HepG2 (cell line): Measurements from ENCODE around the gene DAPK3. TPM values are rescaled to one million over a fixed set of nuclear protein-coding genes. Genes with fewer than 3 reads are reported as not detected.

Experiments used
- ATAC-seq: fragments of 200-7000 bp; cut with Tn5 transposase; 3 replicates; pipeline ENCODE4 v1.9.1; 2020; ENCODE audit warnings: mild to moderate bottlenecking, moderate library complexity
- Bru-seq: library from RNA; stranded (reverse); fragments of 400-500 nt; gene quantifications from one replicate; lab custom pipeline; 2021; lab: Mats Ljungman, UMichigan
- BruChase-seq, 2 experiments: library from RNA; stranded (reverse); fragments of 400-500 nt; gene quantifications; one replicate each; lab custom pipeline; 2021; lab: Mats Ljungman, UMichigan
- BruUV-seq: library from RNA; stranded (reverse); fragments of 400-500 nt; replicated peaks from 2 replicates; lab custom pipeline; 2021; lab: Mats Ljungman, UMichigan
- CTCF ChIA-PET: fragments of 300-600 bp; formaldehyde crosslinking; extraction: SDS; loops from one replicate; lab custom pipeline; 2021; ENCODE audit warnings: low total read pairs, inconsistent platforms, low intra/inter-chr PET ratio; lab: Yijun Ruan, JAX
- POLR2A ChIA-PET: fragments of 350-600 bp; sonication (Branson Sonifier 250); formaldehyde crosslinking; loops from one replicate; lab custom pipeline; 2020; ENCODE audit warnings: antibody characterized with exemption, inconsistent platforms; lab: Yijun Ruan, JAX
- DNase-seq: peaks from one replicate; pipeline ENCODE4 v3.0.0-alpha.2; 2015; ENCODE audit warnings: low spot score
- FAIRE-seq: peaks from 3 replicates; lab custom pipeline; 2011; peaks lifted over from hg19 to GRCh38; lab: Jason Lieb, UNC
- H2AFZ ChIP-seq: one replicate; pipeline ENCODE4 v1.6.1; 2011; ENCODE audit warnings: low read length, inconsistent platforms
- H3K27ac ChIP-seq: fragments of 300-600 bp; 3 replicates; pipeline ENCODE4 v1.8.0; 2011; ENCODE audit warnings: mixed run types, mild to moderate bottlenecking, mixed read lengths, low read length, inconsistent platforms; ENCODE audit not compliant: insufficient read depth; ENCODE audit errors: extremely low read length
- H3K27me3 ChIP-seq, 2 experiments: fragments of 200-600 bp in 1 of 2; 2 replicates in 1 of 2; 3 replicates in 1 of 2; pipeline versions ENCODE4 v1.6.0 to v1.8.0; 2011; ENCODE audit warnings: low read length in 2 of 2, mild to moderate bottlenecking in 2 of 2, moderate library complexity in 2 of 2, inconsistent platforms in 1 of 2; ENCODE audit not compliant: insufficient read depth in 2 of 2, control insufficient read depth in 1 of 2
- H3K36me3 ChIP-seq, 2 experiments: fragments of 200-600 bp in 1 of 2; replicated peaks in 1 of 2; 2 replicates in 1 of 2; 3 replicates in 1 of 2; pipeline versions ENCODE4 v1.5.1 to v1.8.0; 2011; ENCODE audit warnings: low read length in 2 of 2, inconsistent platforms in 1 of 2; ENCODE audit not compliant: insufficient read depth in 2 of 2, control insufficient read depth in 1 of 2
- H3K4me1 ChIP-seq: 2 replicates; pipeline ENCODE4 v1.5.1; 2012; ENCODE audit warnings: low read length, inconsistent platforms; ENCODE audit not compliant: insufficient read depth
- H3K4me2 ChIP-seq: 2 replicates; pipeline ENCODE4 v1.6.0; 2011; ENCODE audit warnings: low read depth, low read length, inconsistent platforms
- H3K4me3 ChIP-seq, 3 experiments: fragments of 200-600 bp in 1 of 3; sonication (generic), shearing (Covaris generic) in 1 of 3; replicated peaks in 1 of 3; 2 replicates each; pipeline ENCODE4 v1.5.1; 2011 to 2016; ENCODE audit warnings: low read length in 3 of 3, inconsistent platforms in 2 of 3, low read depth in 2 of 3, mild to moderate bottlenecking in 2 of 3, control low read depth in 1 of 3, mixed read lengths in 1 of 3; ENCODE audit not compliant: insufficient read depth in 1 of 3
- H3K79me2 ChIP-seq: one replicate; pipeline ENCODE4 v1.6.1; 2011; ENCODE audit warnings: low read length, inconsistent platforms; ENCODE audit not compliant: insufficient read depth
- H3K9ac ChIP-seq: 2 replicates; pipeline ENCODE4 v1.6.0; 2011; ENCODE audit warnings: mild to moderate bottlenecking, low read depth, low read length, inconsistent platforms; ENCODE audit not compliant: insufficient read depth
- H3K9me3 ChIP-seq: 2 replicates; pipeline ENCODE4 v1.5.1; 2012; ENCODE audit warnings: mild to moderate bottlenecking, low read length
- H4K20me1 ChIP-seq: 2 replicates; pipeline ENCODE4 v1.6.0; 2011; ENCODE audit warnings: inconsistent platforms, mild to moderate bottlenecking, low read length, moderate library complexity; ENCODE audit not compliant: insufficient read depth
- CREB1 ChIP-seq, 2 experiments: fragments of 450-650 bp in 1 of 2; IDR thresholded peaks; 2 replicates each; pipeline ENCODE4 v1.6.1; 2016 to 2017; ENCODE audit warnings: control low read depth in 1 of 2, mild to moderate bottlenecking in 1 of 2, missing compliant biosample characterization in 1 of 2, missing genetic modification characterization in 1 of 2
- FOXA3 ChIP-seq: IDR thresholded peaks from 2 replicates; pipeline ENCODE4 v1.6.1; 2016; ENCODE audit warnings: missing genetic modification reagents, missing compliant biosample characterization
- NFYB ChIP-seq: sonication (generic); formaldehyde crosslinking; IDR thresholded peaks from 2 replicates; pipeline ENCODE4 v1.4.0; 2020; ENCODE audit warnings: missing genetic modification reagents
- NONO ChIP-seq, 2 experiments: fragments of 450-650 bp in 1 of 2; sonication (generic) in 1 of 2; formaldehyde crosslinking in 1 of 2; IDR thresholded peaks in 1 of 2; conservative IDR thresholded peaks in 1 of 2; 2 replicates each; pipeline versions ENCODE4 v1.6.1 to v1.8.0; 2017 to 2022; ENCODE audit warnings: mild to moderate bottlenecking in 1 of 2, missing genetic modification reagents in 1 of 2, moderate library complexity in 1 of 2
- PHF8 ChIP-seq: sonication (generic); formaldehyde crosslinking; IDR thresholded peaks from 2 replicates; pipeline ENCODE4 v1.5.0; 2020; ENCODE audit warnings: missing genetic modification reagents
- SRY ChIP-seq: sonication (generic); formaldehyde crosslinking; IDR thresholded peaks from 2 replicates; pipeline ENCODE4 v1.8.0; 2022; ENCODE audit warnings: mild to moderate bottlenecking, missing genetic modification reagents
- YEATS2 ChIP-seq: sonication (generic); formaldehyde crosslinking; IDR thresholded peaks from 2 replicates; pipeline ENCODE4 v1.4.0; 2020; ENCODE audit warnings: missing genetic modification reagents, borderline replicate concordance
- ZBTB38 ChIP-seq: sonication (generic); formaldehyde crosslinking; IDR thresholded peaks from 2 replicates; pipeline ENCODE4 v1.5.1; 2020; ENCODE audit warnings: mild to moderate bottlenecking, missing genetic modification reagents
- ZNF335 ChIP-seq: sonication (generic); formaldehyde crosslinking; IDR thresholded peaks from 2 replicates; pipeline ENCODE4 v1.4.0; 2020; ENCODE audit warnings: missing genetic modification reagents
- ZNF75D ChIP-seq: sonication (generic); formaldehyde crosslinking; IDR thresholded peaks from 2 replicates; pipeline ENCODE4 v1.8.1; 2023; ENCODE audit warnings: missing genetic modification reagents, mild to moderate bottlenecking, borderline replicate concordance
- WGBS: methylation state at CpG from one replicate; pipeline ENCODE4 v1.1.6; 2017; ENCODE audit warnings: low lambda C conversion rate; 5-methylcytosine and 5-hydroxymethylcytosine counted together
- in situ Hi-C: cut with HindIII; loops from 2 replicates; pipeline ENCODE4 v1.10.0; 2017; ENCODE audit warnings: low pct_unique_long_range_greater_than_20kb; ENCODE audit not compliant: extremely low pct_ligation_motif_present
- intact Hi-C: fragments of 100-400 bp; cut with micrococcal nuclease; formaldehyde crosslinking; loops from one replicate; pipeline ENCODE4 v1.10.0; 2022; ENCODE audit not compliant: unreplicated experiment
- long read RNA-seq, 2 experiments: library from RNA in 1 of 2; library from polyadenylated mRNA in 1 of 2; stranded (forward) in 1 of 2; unstranded in 1 of 2; transcript quantifications; one replicate each; pipeline ENCODE4 v2.0.0, GENCODE V29; 2019 to 2022
- polyA minus RNA-seq, 3 experiments: library from RNA; depleted of rRNA, polyadenylated mRNA; stranded (reverse); fragments of >200 nt; gene quantifications; 2 replicates each; pipeline ENCODE4 v1.2.3, GENCODE V29; 2011; ENCODE audit warnings: low replicate concordance in 1 of 3
- polyA plus RNA-seq, 8 experiments: library from polyadenylated mRNA; depleted of rRNA in 3 of 8; stranded (reverse) in 7 of 8; unstranded in 1 of 8; fragments of >200 nt; fragmentation: Illumina TruSeq in 4 of 8; extraction: Trizol in 4 of 8; gene quantifications; 2 replicates each; pipeline versions ENCODE4 v1.2.1 to v1.2.3, GENCODE V29; 2011 to 2016; ENCODE audit warnings: low read depth in 4 of 8, missing spikeins in 1 of 8, mixed read lengths in 1 of 8; ENCODE audit not compliant: insufficient read depth in 1 of 8
- total RNA-seq, 5 experiments: library from RNA; depleted of rRNA; stranded (reverse); fragments of >200 nt; fragmentation: Illumina TruSeq; extraction: Trizol; gene quantifications; 2 replicates each; pipeline ENCODE4 v1.2.3, GENCODE V29; 2016; ENCODE audit warnings: low read depth in 1 of 5
- TF ChIP-seq, protein P1 (sequence below): IDR thresholded peaks from 2 replicates; pipeline ENCODE4 v1.6.1; 2012; ENCODE audit warnings: low read length, improper control_type of control experiment

DAPK3 gene
- 22.0 and 30.5 TPM in 2 replicates for total RNA-seq (2016; rRNA removed; fragmentation: Illumina TruSeq; extraction: Trizol)
- total RNA-seq (2016; cell fraction: cytosol; rRNA removed; fragmentation: Illumina TruSeq; extraction: Trizol; ENCODE audit: low read depth) = 5.0 and 5.5 TPM in 2 replicates
- total RNA-seq (2016; cell fraction: insoluble cytoplasmic fraction; rRNA removed; fragmentation: Illumina TruSeq; extraction: Trizol) = 18.7 and 32.5 TPM in 2 replicates
- total RNA-seq (2016; cell fraction: membrane; rRNA removed; fragmentation: Illumina TruSeq; extraction: Trizol) = 9.6 and 13.4 TPM in 2 replicates
- total RNA-seq (2016; cell fraction: nucleus; rRNA removed; fragmentation: Illumina TruSeq; extraction: Trizol) = 20.1 and 21.1 TPM in 2 replicates
- polyA plus RNA-seq (2011; rRNA removed) = 37.3 and 51.9 TPM in 2 replicates
- 36.9 and 42.7 TPM in 2 replicates for polyA plus RNA-seq (2011; cell fraction: cytosol; rRNA removed)
- 102 and 107 TPM in 2 replicates for polyA plus RNA-seq (2011; cell fraction: nucleus; rRNA removed)
- 20.1 and 33.8 TPM in 2 replicates for polyA plus RNA-seq (2012)
- 2.6 and 2.9 TPM in 2 replicates for polyA plus RNA-seq (2016; cell fraction: cytosol; fragmentation: Illumina TruSeq; extraction: Trizol; ENCODE audit: low read depth)
- 20.1 and 23.6 TPM in 2 replicates for polyA plus RNA-seq (2016; cell fraction: insoluble cytoplasmic fraction; fragmentation: Illumina TruSeq; extraction: Trizol; ENCODE audit: low read depth)
- 5.9 and 6.0 TPM in 2 replicates for polyA plus RNA-seq (2016; cell fraction: membrane; fragmentation: Illumina TruSeq; extraction: Trizol; ENCODE audit: low read depth)
- polyA plus RNA-seq (2016; cell fraction: nucleus; fragmentation: Illumina TruSeq; extraction: Trizol; ENCODE audit: insufficient read depth, low read depth) = 45.3 and 46.8 TPM in 2 replicates
- 44.0 and 66.3 TPM in 2 replicates for polyA minus RNA-seq (2011; rRNA and poly(A)+ RNA removed; ENCODE audit: low replicate concordance)
- 15.7 and 22.0 TPM in 2 replicates for polyA minus RNA-seq (2011; cell fraction: cytosol; rRNA and poly(A)+ RNA removed)
- polyA minus RNA-seq (2011; cell fraction: nucleus; rRNA and poly(A)+ RNA removed) = 24.7 and 27.2 TPM in 2 replicates
- Bru-seq, nascent RNA = percentile 62 among the genes with signal in this experiment
- BruChase-seq, experiment 1, labeled RNA remaining after a 6-hour chase = percentile 82 among the genes with signal in this experiment
- BruChase-seq, experiment 2, labeled RNA remaining after a 2-hour chase = percentile 76 among the genes with signal in this experiment
- long read RNA-seq, experiment 1, partial matches to known transcripts = 3 of 39 reads
- long read RNA-seq, experiment 1, other reads (novel, unspliced or antisense) = 32 of 39 reads
- long read RNA-seq, experiment 2, partial matches to known transcripts = 1 of 65 reads
- long read RNA-seq, experiment 2, other reads (novel, unspliced or antisense) = 59 of 65 reads

DNA sequence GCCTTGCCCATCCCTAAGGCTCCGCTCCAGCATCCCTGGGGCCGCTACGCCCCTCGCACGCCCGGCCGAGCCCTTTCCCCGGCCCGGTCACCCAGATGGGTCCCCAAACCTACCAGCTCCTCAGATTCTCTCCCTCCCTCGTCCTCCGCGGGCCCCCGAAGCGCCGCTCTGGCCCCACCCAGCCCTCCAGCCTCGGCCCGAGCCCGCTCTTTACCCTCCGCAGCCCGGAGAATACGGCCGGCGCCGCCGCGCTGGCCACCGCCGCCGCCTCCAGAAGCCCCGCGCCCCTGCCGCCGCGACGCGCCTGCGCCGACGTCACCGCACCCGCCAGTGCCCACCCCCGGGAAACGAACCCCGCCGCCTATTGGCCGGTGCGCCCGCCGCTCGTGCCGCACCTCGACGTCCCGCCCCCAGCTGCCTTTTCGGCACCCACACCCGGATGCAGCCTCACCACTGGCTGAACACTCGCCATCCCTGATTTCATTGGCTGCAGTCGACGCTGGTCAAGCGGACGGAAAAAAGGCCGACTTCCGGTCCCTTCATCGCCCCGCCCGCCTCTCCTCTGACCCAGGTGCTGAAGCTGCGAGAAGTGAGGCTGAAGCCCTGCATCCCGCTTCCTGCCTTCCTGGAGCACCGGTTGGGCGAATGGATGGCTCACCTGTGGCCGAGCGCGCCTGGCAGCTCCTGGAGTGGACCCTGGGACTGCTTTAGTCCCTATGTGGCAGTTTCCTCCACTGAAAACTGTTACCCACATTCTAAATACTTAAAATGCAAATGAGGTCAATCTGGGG lies at the start of gene DAPK3:
TSS of gene DAPK3 (minus strand) at position 292 of the 791 bp plus-strand sequence. CDS start 1,364 bp downstream, outside the sequence.
- DNase-seq (peak; percentile 95), ATAC-seq (peak; percentile 80), FAIRE-seq (peak; percentile 93)
- H3K4me3 ChIP-seq = peak within 1 kb of the TSS; percentile 95 to 98 (median 97)
- H3K36me3 ChIP-seq = peaks cover 13 to 24% of the 10 kb centered on the region in 2 experiments; a peak in 4 of 5 replicates
- H4K20me1 ChIP-seq = peaks cover 25% of the 10 kb centered on the region
- no peak within 1 kb of the TSS for H2AFZ ChIP-seq
- H3K79me2 ChIP-seq = peaks cover 26% of the 10 kb centered on the region
- no TSS peak for BruUV-seq
- in situ Hi-C loops (no loop called here), intact Hi-C loops (no loop called here)
- H3K4me2 ChIP-seq = peak within 1 kb of the TSS; percentile 95
- ChIA-PET POLR2A (interaction anchor here (0.6 to 2.4 kb wide), 8 partner anchors 9 to 1020 kb away, joined by 3 to 118 read pairs (median 3); partner anchors contain the start of gene EEF2), CTCF (no interaction called here)
- no peaks in the 10 kb centered on the region for H3K9me3 ChIP-seq
- under 1% methylated on average over 40 of the region's 73 CpGs for WGBS
- H3K27ac ChIP-seq = peak within 1 kb of the TSS; percentile 72
- H3K9ac ChIP-seq = peak within 1 kb of the TSS; percentile 94
- no peaks in the 10 kb centered on the region; a peak in 1 of 5 replicates for H3K27me3 ChIP-seq
- peaks cover 28% of the 10 kb centered on the region for H3K4me1 ChIP-seq
- TF ChIP-seq SRY (CRISPR knock-in tag) = peak; percentile 84; the same call in 1 of the 2 replicates
- TF ChIP-seq, protein P1, sequence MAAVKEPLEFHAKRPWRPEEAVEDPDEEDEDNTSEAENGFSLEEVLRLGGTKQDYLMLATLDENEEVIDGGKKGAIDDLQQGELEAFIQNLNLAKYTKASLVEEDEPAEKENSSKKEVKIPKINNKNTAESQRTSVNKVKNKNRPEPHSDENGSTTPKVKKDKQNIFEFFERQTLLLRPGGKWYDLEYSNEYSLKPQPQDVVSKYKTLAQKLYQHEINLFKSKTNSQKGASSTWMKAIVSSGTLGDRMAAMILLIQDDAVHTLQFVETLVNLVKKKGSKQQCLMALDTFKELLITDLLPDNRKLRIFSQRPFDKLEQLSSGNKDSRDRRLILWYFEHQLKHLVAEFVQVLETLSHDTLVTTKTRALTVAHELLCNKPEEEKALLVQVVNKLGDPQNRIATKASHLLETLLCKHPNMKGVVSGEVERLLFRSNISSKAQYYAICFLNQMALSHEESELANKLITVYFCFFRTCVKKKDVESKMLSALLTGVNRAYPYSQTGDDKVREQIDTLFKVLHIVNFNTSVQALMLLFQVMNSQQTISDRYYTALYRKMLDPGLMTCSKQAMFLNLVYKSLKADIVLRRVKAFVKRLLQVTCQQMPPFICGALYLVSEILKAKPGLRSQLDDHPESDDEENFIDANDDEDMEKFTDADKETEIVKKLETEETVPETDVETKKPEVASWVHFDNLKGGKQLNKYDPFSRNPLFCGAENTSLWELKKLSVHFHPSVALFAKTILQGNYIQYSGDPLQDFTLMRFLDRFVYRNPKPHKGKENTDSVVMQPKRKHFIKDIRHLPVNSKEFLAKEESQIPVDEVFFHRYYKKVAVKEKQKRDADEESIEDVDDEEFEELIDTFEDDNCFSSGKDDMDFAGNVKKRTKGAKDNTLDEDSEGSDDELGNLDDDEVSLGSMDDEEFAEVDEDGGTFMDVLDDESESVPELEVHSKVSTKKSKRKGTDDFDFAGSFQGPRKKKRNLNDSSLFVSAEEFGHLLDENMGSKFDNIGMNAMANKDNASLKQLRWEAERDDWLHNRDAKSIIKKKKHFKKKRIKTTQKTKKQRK = peak; percentile 64; the same call in 1 of the 2 replicates
- TF ChIP-seq CREB1 (IDR thresholded peaks at IDR 0.05) = peak; percentile 91
- peak; percentile 59; the same call in 1 of the 2 replicates for TF ChIP-seq CREB1 (CRISPR knock-in tag; IDR thresholded peaks at IDR 0.05)
- no peak for TF ChIP-seq NONO (IDR thresholded peaks at IDR 0.05)
- peak; percentile 86; the same call in 1 of the 2 replicates for TF ChIP-seq NONO (CRISPR knock-in tag; conservative IDR thresholded peaks at IDR 0.05)
- TF ChIP-seq ZBTB38 = peak; percentile 53; the same call in 1 of the 2 replicates
- TF ChIP-seq FOXA3 (CRISPR knock-in tag) = no peak
- no peak for TF ChIP-seq ZNF75D (CRISPR knock-in tag)
- TF ChIP-seq YEATS2 (CRISPR knock-in tag) = peak; percentile 75; the same call in 1 of the 2 replicates
- peak; percentile 92 for TF ChIP-seq NFYB (CRISPR knock-in tag)
- no peak for TF ChIP-seq ZNF335 (CRISPR knock-in tag)
- TF ChIP-seq PHF8 (CRISPR knock-in tag) = peak; percentile 80
